Stimulated activated CD8-positive, alpha-beta memory T cell treated with anti-CD3 and anti-CD28 coated beads, Interleukin-12 subunit alpha, Interleukin-12 subunit beta, amount 100 ng/mL, for 24 hours (primary cell): Measurements from ENCODE around the gene CDH23.

Source experiments
- DNase-seq: peaks from one replicate; pipeline ENCODE4 v3.0.0-alpha.2; 2020; ENCODE audit errors: extremely low read depth

CDH23 gene

GRCh38 chr10:71467161-71467560 lies 70.4 kb downstream of the CDH23 start:
- no peak for DNase-seq

GRCh38 chr10:71467569-71468362 lies 71.0 kb downstream of the CDH23 start:
- no peak for DNase-seq

- DNase-seq, result no peak
Observed at GRCh38 chr10:71468363-71469094, 71.8 kb downstream of the CDH23 start.

DNA sequence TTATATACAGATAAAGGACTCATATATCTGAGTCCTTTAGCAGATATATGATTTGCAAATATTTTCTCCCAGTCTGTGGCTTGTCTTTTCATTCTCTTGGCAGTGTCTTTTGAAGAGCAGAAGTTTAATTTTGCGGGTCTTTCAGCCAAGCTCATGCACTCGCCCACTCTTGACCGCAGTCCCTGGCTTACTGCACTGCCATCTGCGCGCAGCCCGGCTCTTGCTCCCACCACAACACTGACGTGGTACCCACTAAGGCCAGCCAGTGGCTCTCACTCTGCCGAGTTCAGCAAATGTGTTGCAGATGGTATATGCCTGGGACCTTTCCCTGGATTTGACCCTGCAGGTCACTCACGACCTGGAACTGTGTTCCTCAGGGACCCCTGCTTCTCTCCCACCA lies 74.3 kb downstream of the CDH23 start:
- DNase-seq, result no peak

- DNase-seq, result no peak
Observed at GRCh38 chr10:71471957-71472365, 75.2 kb downstream of the CDH23 start.

- no peak for DNase-seq
Observed at GRCh38 chr10:71472466-71472865, 75.7 kb downstream of the CDH23 start.

- no peak for DNase-seq
Observed at GRCh38 chr10:71472912-71473311, 76.2 kb downstream of the CDH23 start.

GRCh38 chr10:71473671-71474599 lies 77.2 kb downstream of the CDH23 start:
- no peak for DNase-seq

- DNase-seq, result no peak
Observed at GRCh38 chr10:71474702-71475242, 78.1 kb downstream of the CDH23 start.

- no peak for DNase-seq
Observed at GRCh38 chr10:71475243-71475871, 78.6 kb downstream of the CDH23 start.

DNA sequence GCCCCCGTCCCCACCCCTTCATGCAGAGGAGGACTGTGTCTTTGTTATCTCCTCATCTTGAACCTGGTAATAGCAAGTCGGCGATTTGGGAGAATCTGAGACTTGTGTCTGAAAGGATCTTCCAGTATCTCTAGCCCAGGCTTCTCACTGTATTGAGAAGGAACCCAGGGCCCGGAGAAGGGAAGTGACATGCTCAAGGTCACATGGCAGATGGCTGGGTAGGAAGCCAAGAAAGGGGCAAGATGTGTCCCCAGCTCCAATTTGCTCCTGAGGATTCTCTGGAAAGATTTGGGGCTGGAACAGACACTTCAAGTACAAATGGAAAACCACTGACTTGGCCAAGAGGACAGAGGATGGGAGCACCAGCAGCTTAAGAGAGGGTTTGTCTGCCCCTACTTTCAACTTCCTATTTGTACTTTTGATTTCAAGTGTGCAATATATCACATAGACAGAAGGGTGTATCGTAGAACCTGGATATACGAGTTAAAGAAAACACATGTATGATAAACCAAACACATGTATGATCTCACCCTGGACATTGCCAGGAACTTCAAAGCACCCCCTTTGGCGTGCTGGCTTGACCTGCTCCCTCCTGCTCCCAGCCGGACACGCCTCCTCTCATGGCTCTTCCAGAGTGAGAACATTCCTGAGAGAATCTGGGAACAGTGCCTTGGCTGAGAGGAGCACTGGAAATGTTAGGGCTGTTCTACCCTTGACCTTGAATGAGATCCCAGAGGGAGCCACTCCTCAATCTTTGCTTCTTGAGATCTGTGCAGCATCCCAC lies 79.7 kb downstream of the CDH23 start:
- DNase-seq, result no peak

DNA sequence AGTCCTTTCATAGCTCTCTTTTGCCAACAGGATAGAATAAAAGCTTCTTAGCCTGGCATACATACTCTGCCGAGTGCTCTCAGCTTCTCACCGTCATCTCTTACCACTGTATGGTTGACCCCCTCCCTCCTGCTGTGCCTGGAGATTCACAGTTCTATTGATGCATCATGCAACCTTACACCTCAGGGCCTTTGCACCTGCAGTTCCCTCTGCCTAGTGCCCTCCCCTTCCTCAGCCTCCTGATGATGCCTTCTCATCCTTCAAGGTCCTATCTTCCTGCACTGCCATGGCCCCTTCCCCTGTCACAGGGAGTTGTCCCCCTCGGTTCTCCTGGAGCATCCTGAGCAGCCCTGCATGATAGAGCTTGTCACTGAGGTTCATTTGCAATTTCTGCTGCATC lies 81.5 kb downstream of the CDH23 start:
- DNase-seq, result no peak

- no peak for DNase-seq
Observed at GRCh38 chr10:71478813-71479365, 82.2 kb downstream of the CDH23 start.

GRCh38 chr10:71479831-71480230 lies 83.1 kb downstream of the CDH23 start:
- DNase-seq, result no peak

- no peak for DNase-seq
Observed at GRCh38 chr10:71480662-71481061, 83.9 kb downstream of the CDH23 start.

GRCh38 chr10:71481746-71482410 lies 85.2 kb downstream of the CDH23 start:
- DNase-seq, result no peak

- DNase-seq, result no peak
Observed at GRCh38 chr10:71482620-71483019, 85.9 kb downstream of the CDH23 start.

GRCh38 chr10:71483135-71483534 lies 86.4 kb downstream of the CDH23 start:
- DNase-seq, result no peak

DNA sequence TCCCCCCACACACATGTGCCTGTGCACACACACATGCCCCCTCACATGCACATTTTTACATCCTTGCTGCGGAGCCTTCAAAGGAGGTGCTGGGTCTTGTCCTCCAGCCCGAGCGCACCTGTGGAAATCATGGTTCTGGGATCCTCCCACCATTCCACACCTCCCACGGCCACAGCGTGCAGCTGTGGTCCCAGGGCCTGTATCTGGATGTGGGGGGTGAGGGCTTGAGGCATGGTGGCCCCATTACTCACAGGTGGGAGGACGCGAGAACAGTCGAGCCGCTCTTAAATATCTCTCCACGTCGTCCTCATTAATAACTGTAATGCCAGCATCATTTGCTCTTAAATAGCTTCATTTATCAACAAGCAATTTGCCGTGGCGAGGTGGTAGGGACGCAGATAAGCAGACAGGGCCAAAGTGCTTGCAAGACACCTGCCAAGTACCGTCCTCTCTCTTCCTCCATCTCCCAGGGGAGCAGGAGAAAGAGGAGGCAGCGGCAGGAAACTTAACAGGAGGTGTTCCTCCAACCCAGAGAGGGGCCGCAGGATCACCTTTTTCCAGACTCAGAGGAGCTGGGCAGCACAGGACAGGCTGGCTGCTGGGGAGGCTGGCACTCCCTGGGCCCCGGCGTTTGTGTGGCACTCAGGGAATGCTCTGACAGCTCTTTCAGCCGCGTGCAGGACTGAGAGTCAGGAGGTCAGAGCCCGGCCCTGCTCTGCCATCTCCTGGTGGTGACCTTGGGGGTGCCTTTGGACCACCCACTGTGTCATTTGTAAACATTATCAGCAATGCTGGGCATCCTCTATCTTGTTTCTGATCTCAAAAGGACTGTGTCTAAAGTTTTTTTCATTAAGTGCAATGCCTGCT lies 87.4 kb downstream of the CDH23 start:
- DNase-seq, result no peak
